Measurements from ENCODE around the gene DECR2.
"Not testable (repeated sequence)": the region's sequence is repeated elsewhere in the genome, so short reads cannot be mapped to it uniquely, and the experiment has no call there.

Gene DECR2

GRCh38 chr16:376817-377418, 24.8 kb upstream of the DECR2 start:
- H3K27me3 ChIP-seq (ENCODE audit: control insufficient read depth, insufficient read depth, low read length) = no peaks in the 10 kb centered on the region
- H3K4me1 ChIP-seq (ENCODE audit: control insufficient read depth, insufficient read depth, low read length) = peaks cover 23% of the 10 kb centered on the region
- H3K9ac ChIP-seq (ENCODE audit: low read length) = no peak overlapping the region
- peaks cover 10% of the 10 kb centered on the region for H3K36me3 ChIP-seq (ENCODE audit: control insufficient read depth, insufficient read depth, low read length)
- no peaks in the 10 kb centered on the region for H3K9me3 ChIP-seq (ENCODE audit: control insufficient read depth, low read length)
- H3K4me3 ChIP-seq (ENCODE audit: low read length) = no peak overlapping the region

- H3K9ac ChIP-seq (ENCODE audit: low read length) = no peak overlapping the region
- no peaks in the 10 kb centered on the region for H3K9me3 ChIP-seq (ENCODE audit: control insufficient read depth, low read length)
- peaks cover 23% of the 10 kb centered on the region for H3K4me1 ChIP-seq (ENCODE audit: control insufficient read depth, insufficient read depth, low read length)
- no peaks in the 10 kb centered on the region for H3K27me3 ChIP-seq (ENCODE audit: control insufficient read depth, insufficient read depth, low read length)
- peaks cover 10% of the 10 kb centered on the region for H3K36me3 ChIP-seq (ENCODE audit: control insufficient read depth, insufficient read depth, low read length)
- no peak overlapping the region for H3K4me3 ChIP-seq (ENCODE audit: low read length)
These were observed 24.2 kb upstream of the DECR2 start for GRCh38 chr16:377419-377951.

GRCh38 chr16:378113-378820, 23.4 kb upstream of the DECR2 start:
- H3K9ac ChIP-seq (ENCODE audit: low read length); H3K4me3 ChIP-seq (ENCODE audit: low read length); H3K27me3 ChIP-seq (ENCODE audit: control insufficient read depth, insufficient read depth, low read length); H3K9me3 ChIP-seq (ENCODE audit: control insufficient read depth, low read length): not testable (repeated sequence)
- peaks cover 25% of the 10 kb centered on the region for H3K4me1 ChIP-seq (ENCODE audit: control insufficient read depth, insufficient read depth, low read length)
- peaks cover 10% of the 10 kb centered on the region for H3K36me3 ChIP-seq (ENCODE audit: control insufficient read depth, insufficient read depth, low read length)

DNA sequence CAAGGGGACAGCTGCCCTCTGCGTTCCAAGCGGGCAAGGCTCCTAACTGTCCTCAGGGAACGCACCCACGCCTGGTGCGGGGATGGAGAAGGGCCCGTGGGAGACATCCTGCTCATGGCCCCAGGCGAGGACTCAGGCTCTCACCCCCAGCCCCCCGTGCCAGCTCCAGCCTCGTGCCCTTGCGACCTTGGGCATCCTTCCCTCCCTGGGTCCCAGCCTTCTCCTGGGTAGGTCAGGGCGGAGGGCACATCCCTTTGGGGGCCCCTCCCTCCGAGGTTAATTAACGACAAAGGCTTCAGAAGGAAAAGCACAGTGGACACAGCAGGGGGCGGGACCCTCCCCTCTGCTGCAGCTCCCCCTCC, 22.9 kb upstream of the DECR2 start:
- Histone ChIP-seq H3K4me1 (ENCODE audit: control insufficient read depth, insufficient read depth, low read length) (peaks cover 29% of the 10 kb centered on the region), H3K27me3 (ENCODE audit: control insufficient read depth, insufficient read depth, low read length) (no peaks in the 10 kb centered on the region), H3K36me3 (ENCODE audit: control insufficient read depth, insufficient read depth, low read length) (peaks cover 10% of the 10 kb centered on the region), H3K9ac (ENCODE audit: low read length) (no peak overlapping the region), H3K4me3 (ENCODE audit: low read length) (no peak overlapping the region), H3K9me3 (ENCODE audit: control insufficient read depth, low read length) (no peaks in the 10 kb centered on the region)

- Histone ChIP-seq H3K27me3 (ENCODE audit: control insufficient read depth, insufficient read depth, low read length) (no peaks in the 10 kb centered on the region), H3K4me1 (ENCODE audit: control insufficient read depth, insufficient read depth, low read length) (peaks cover 29% of the 10 kb centered on the region), H3K4me3 (ENCODE audit: low read length) (no peak overlapping the region), H3K9me3 (ENCODE audit: control insufficient read depth, low read length) (no peaks in the 10 kb centered on the region), H3K36me3 (ENCODE audit: control insufficient read depth, insufficient read depth, low read length) (peaks cover 10% of the 10 kb centered on the region), H3K9ac (ENCODE audit: low read length) (peak overlapping the region; percentile 57)
These were observed 22.3 kb upstream of the DECR2 start for GRCh38 chr16:379183-379960.

GRCh38 chr16:379961-380761, 21.5 kb upstream of the DECR2 start:
- Histone ChIP-seq H3K36me3 (ENCODE audit: control insufficient read depth, insufficient read depth, low read length) (peaks cover 10% of the 10 kb centered on the region), H3K4me3 (ENCODE audit: low read length) (no peak overlapping the region), H3K9ac (ENCODE audit: low read length) (peak overlapping the region; percentile 80), H3K27me3 (ENCODE audit: control insufficient read depth, insufficient read depth, low read length) (no peaks in the 10 kb centered on the region), H3K9me3 (ENCODE audit: control insufficient read depth, low read length) (no peaks in the 10 kb centered on the region), H3K4me1 (ENCODE audit: control insufficient read depth, insufficient read depth, low read length) (peaks cover 29% of the 10 kb centered on the region)

DNA sequence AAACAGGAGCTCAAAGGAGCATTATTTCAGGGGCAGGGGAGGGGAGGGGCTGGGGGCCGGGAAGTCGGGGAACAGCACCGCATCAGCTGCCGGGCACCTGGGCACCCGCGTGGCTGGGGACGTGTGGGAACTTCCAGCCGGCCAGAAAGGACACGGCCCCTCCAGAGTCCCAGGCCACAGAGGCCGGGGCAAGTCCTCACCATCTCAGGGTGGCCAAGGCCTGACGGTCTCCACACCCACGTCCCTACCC, 21.0 kb upstream of the DECR2 start:
- H3K4me1 ChIP-seq (ENCODE audit: control insufficient read depth, insufficient read depth, low read length) = peaks cover 29% of the 10 kb centered on the region
- no peaks in the 10 kb centered on the region for H3K9me3 ChIP-seq (ENCODE audit: control insufficient read depth, low read length)
- peaks cover 10% of the 10 kb centered on the region for H3K36me3 ChIP-seq (ENCODE audit: control insufficient read depth, insufficient read depth, low read length)
- peak overlapping the region; percentile 50 for H3K4me3 ChIP-seq (ENCODE audit: low read length)
- no peaks in the 10 kb centered on the region for H3K27me3 ChIP-seq (ENCODE audit: control insufficient read depth, insufficient read depth, low read length)
- peak overlapping the region; percentile 80 for H3K9ac ChIP-seq (ENCODE audit: low read length)

DNA sequence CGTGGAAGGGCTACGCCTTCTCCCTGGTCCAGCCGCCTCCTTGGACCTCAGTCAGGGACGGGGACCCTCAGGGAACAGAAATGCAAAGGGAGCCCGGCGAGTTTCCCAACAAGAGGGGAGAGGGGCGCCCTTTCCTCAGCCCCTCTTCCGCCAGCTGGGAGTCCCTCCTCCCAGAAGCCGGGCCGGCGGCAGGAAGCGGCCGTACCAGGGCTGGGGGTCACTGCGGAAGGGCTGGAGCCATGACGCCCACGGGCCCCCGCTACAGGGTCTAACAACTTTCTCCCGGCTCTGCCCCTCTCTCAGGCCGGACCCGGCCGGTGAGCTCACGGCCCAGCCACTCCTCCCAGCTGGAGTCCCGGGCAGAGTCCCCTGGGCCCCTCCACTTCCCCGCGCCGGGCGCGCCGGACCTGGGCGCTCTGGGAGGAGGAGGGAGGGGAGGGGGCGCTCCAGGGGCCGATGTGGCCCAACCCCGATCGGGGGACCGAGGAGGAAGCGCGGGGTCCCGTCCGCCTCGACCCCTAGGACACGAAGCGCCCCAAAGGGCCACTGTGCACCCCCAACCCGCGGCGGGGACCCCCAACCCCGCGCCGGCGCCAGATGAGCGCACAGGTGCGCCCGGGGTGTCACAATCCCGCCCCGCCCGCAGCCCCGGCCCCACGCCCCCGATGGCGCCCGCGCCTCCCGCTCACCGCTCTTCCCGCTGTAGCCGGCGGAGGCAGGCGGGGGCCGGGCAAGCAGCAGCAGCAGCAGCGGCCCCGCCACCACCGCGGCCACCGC, 20.5 kb upstream of the DECR2 start:
- Histone ChIP-seq H3K4me3 (ENCODE audit: low read length) (peak overlapping the region; percentile 50), H3K36me3 (ENCODE audit: control insufficient read depth, insufficient read depth, low read length) (peaks cover 7% of the 10 kb centered on the region), H3K9me3 (ENCODE audit: control insufficient read depth, low read length) (no peaks in the 10 kb centered on the region), H3K27me3 (ENCODE audit: control insufficient read depth, insufficient read depth, low read length) (no peaks in the 10 kb centered on the region), H3K9ac (ENCODE audit: low read length) (peak overlapping the region; percentile 80), H3K4me1 (ENCODE audit: control insufficient read depth, insufficient read depth, low read length) (peaks cover 29% of the 10 kb centered on the region)

- peaks cover 29% of the 10 kb centered on the region for H3K4me1 ChIP-seq (ENCODE audit: control insufficient read depth, insufficient read depth, low read length)
These were observed 19.6 kb upstream of the DECR2 start, which contains the start of gene PGAP6 for GRCh38 chr16:381789-382717. TSS of gene PGAP6 (minus strand) at chr16:381978. CDS start at chr16:381821, 157 bp downstream.

DNA sequence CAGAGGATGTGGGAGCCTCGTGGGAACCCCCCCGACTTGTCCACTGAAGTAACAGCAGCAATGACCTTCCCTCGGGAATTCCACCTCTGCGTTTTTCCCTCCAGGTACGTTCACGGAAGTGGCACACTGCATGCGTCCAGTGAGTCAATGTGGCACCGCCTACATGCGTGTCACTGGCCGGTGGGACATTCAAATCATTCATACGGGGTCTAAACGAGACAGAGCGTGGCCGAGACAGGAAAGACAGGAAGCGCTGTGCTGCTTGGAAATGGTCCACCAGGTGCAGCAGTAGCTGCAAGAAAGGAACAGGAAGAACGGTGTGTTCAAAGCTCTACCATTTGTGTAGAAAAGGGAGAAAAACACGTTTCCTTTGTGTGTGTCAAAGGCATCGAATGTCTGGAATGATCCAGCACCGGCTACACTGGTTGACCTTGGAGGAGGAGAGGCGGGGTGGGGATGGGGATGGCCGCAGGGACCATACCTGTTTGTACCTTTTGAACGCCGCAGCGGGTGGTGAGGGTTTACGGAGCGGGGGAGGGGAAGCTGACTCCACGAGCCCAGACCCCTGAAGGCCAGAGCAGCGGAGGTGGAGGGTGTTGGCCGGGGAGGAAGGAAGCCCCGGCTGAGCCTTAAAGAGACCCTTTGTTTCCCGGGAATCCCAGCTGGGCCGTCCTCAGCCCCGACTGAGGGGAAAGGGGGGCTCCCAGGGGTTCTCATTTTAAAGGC, 18.2 kb upstream of the DECR2 start:
- Histone ChIP-seq H3K9ac (ENCODE audit: low read length) (peak overlapping the region; percentile 68), H3K36me3 (ENCODE audit: control insufficient read depth, insufficient read depth, low read length) (no peaks in the 10 kb centered on the region), H3K4me3 (ENCODE audit: low read length) (no peak overlapping the region), H3K9me3 (ENCODE audit: control insufficient read depth, low read length) (no peaks in the 10 kb centered on the region), H3K4me1 (ENCODE audit: control insufficient read depth, insufficient read depth, low read length) (peaks cover 37% of the 10 kb centered on the region), H3K27me3 (ENCODE audit: control insufficient read depth, insufficient read depth, low read length) (no peaks in the 10 kb centered on the region)

More at GRCh38 chr16:381789-382717, 19.6 kb upstream of the DECR2 start, which contains the start of gene PGAP6:
- H3K9ac ChIP-seq (ENCODE audit: low read length) = peak within 1 kb of the TSS; percentile 80
- H3K27me3 ChIP-seq (ENCODE audit: control insufficient read depth, insufficient read depth, low read length) = no peaks in the 10 kb centered on the region
- H3K9me3 ChIP-seq (ENCODE audit: control insufficient read depth, low read length) = no peaks in the 10 kb centered on the region
- H3K36me3 ChIP-seq (ENCODE audit: control insufficient read depth, insufficient read depth, low read length) = peaks cover 2% of the 10 kb centered on the region
- peak within 1 kb of the TSS; percentile 50 for H3K4me3 ChIP-seq (ENCODE audit: low read length)

All from mucosa of stomach (tissue), 1 donor.